HG02623 (cell line): Measurements from ENCODE around the gene SCFD2.
A peak's percentile ranks its signal among the peaks of the same experiment; 100 is the strongest.
"Not testable (repeated sequence)": the region's sequence is repeated elsewhere in the genome, so short reads cannot be mapped to it uniquely, and the experiment has no call there.

Source experiments
- ATAC-seq: cut with Tn5 transposase; IDR thresholded peaks from one replicate; pipeline ENCODE4 v1.9.1; 2021; ENCODE audit warnings: moderate library complexity; ENCODE audit not compliant: unreplicated experiment

The SCFD2 gene

GRCh38 chr4:53150631-53151488, 215.0 kb downstream of the SCFD2 start:
- no peak for ATAC-seq

GRCh38 chr4:53147711-53148110, 218.2 kb downstream of the SCFD2 start:
- ATAC-seq, result no peak

GRCh38 chr4:53147197-53147596, 218.7 kb downstream of the SCFD2 start:
- ATAC-seq, result no peak

- ATAC-seq, result no peak
Observed at GRCh38 chr4:53141308-53141707, 224.6 kb downstream of the SCFD2 start.

GRCh38 chr4:53139256-53139655, 226.6 kb downstream of the SCFD2 start:
- ATAC-seq, result not testable (repeated sequence)

- no peak for ATAC-seq
Observed at GRCh38 chr4:53137468-53137867, 228.4 kb downstream of the SCFD2 start.

GRCh38 chr4:53136954-53137353, 228.9 kb downstream of the SCFD2 start:
- no peak for ATAC-seq

GRCh38 chr4:53132132-53132891, 233.5 kb downstream of the SCFD2 start:
- peak; percentile 61 for ATAC-seq

- ATAC-seq, result no peak
Observed at GRCh38 chr4:53131562-53131925, 234.3 kb downstream of the SCFD2 start.

GRCh38 chr4:53130896-53131561, 234.8 kb downstream of the SCFD2 start:
- ATAC-seq, result no peak

- ATAC-seq, result no peak
Observed at GRCh38 chr4:53128706-53129357, 237.0 kb downstream of the SCFD2 start.

GRCh38 chr4:53128231-53128630, 237.6 kb downstream of the SCFD2 start:
- ATAC-seq, result no peak

GRCh38 chr4:53127365-53127764, 238.5 kb downstream of the SCFD2 start:
- ATAC-seq, result no peak

GRCh38 chr4:53126099-53126498, 239.8 kb downstream of the SCFD2 start:
- ATAC-seq, result no peak

GRCh38 chr4:53123819-53124218, 242.0 kb downstream of the SCFD2 start:
- ATAC-seq, result no peak

- ATAC-seq, result no peak
Observed at GRCh38 chr4:53123171-53123570, 242.7 kb downstream of the SCFD2 start.

- ATAC-seq, result no peak
Observed at GRCh38 chr4:53122280-53123116, 243.4 kb downstream of the SCFD2 start.

- no peak for ATAC-seq
Observed at GRCh38 chr4:53121264-53121865, 244.5 kb downstream of the SCFD2 start.

- ATAC-seq, result no peak
Observed at GRCh38 chr4:53120778-53121177, 245.1 kb downstream of the SCFD2 start.

GRCh38 chr4:53119680-53120079, 246.2 kb downstream of the SCFD2 start:
- no peak for ATAC-seq
